Uterus (tissue), 2 donors: ENCODE results near the gene PRKCE.

Experiments used
- POLR2A ChIP-seq, 2 donors: fragments of 450-650 bp; IDR thresholded peaks; one replicate each; pipeline ENCODE4 v1.6.1; 2016; ENCODE audit warnings: antibody characterized with exemption in 2 of 2, mild to moderate bottlenecking in 1 of 2, moderate library complexity in 1 of 2
- TF ChIP-seq, protein P1 (sequence below), 4 experiments: fragments of 200-600 bp in 2 of 4; fragments of 450-650 bp in 2 of 4; sonication (generic) in 2 of 4; IDR thresholded peaks; one replicate each; pipeline ENCODE4 v1.5.1; 2016 to 2019; ENCODE audit warnings: antibody characterized with exemption in 4 of 4, mild to moderate bottlenecking in 2 of 4, moderate library complexity in 1 of 4

DNA sequence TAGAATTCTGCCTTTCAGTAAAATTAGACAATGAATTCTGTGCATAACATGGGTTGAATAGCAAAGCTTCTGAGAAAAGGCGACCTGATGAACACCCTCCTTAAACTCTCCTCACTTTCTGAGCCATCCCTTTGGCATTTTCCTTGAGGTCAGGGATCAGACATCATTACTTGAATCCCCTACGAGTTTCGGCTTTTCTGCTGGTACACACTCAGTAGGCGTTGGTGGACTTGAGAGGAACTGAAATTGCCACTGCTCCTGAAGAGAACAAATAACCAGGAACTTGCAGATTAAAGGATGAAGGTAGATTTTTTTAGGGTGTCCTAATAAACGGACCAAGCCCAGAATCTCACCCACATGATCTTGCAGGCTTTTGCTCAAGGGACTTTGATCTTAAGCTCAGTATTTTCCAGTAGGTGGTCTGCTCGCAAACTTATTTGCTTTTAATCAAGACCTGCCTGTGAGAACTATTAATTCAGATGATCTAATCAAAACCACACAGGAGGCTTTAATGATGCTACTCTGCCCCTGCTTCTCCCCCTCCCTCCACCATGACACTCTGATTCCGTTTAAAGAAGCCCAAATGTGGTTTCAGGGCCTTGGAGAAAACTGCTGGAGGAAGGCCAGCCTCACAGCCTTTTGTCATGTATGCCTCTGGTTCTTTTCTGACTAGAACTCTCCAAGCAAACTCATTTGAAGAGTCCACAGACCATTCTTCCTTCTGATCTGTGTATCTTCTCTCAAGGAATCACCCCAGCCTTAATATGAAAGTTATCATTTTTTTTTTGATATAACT lies 124.9 kb downstream of the PRKCE start:
- TF ChIP-seq, protein P1, sequence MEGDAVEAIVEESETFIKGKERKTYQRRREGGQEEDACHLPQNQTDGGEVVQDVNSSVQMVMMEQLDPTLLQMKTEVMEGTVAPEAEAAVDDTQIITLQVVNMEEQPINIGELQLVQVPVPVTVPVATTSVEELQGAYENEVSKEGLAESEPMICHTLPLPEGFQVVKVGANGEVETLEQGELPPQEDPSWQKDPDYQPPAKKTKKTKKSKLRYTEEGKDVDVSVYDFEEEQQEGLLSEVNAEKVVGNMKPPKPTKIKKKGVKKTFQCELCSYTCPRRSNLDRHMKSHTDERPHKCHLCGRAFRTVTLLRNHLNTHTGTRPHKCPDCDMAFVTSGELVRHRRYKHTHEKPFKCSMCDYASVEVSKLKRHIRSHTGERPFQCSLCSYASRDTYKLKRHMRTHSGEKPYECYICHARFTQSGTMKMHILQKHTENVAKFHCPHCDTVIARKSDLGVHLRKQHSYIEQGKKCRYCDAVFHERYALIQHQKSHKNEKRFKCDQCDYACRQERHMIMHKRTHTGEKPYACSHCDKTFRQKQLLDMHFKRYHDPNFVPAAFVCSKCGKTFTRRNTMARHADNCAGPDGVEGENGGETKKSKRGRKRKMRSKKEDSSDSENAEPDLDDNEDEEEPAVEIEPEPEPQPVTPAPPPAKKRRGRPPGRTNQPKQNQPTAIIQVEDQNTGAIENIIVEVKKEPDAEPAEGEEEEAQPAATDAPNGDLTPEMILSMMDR (IDR thresholded peaks at IDR 0.05) = no peak
- no peak for TF ChIP-seq POLR2A (IDR thresholded peaks at IDR 0.05)
